Esophagus muscularis mucosa (tissue), 4 donors: ENCODE data around the gene LMOD1. TPM values are rescaled to one million over a fixed set of nuclear protein-coding genes. Genes with fewer than 3 reads are reported as not detected.

Experiments
- DNase-seq: peaks from one replicate; pipeline ENCODE4 v3.0.0-alpha.2; 2017; ENCODE audit errors: extremely low spot score
- H3K27ac ChIP-seq, 4 donors: fragments of 200-600 bp; sonication (generic); replicated peaks in 1 of 4; 1 replicate in 3 of 4; 2 replicates in 1 of 4; pipeline ENCODE4 v1.5.1; 2016 to 2019; ENCODE audit warnings: mild to moderate bottlenecking in 1 of 4
- H3K27me3 ChIP-seq, 4 donors: fragments of 200-600 bp; sonication (generic); one replicate each; pipeline versions ENCODE4 v1.5.1 to v1.6.0; 2016 to 2019
- H3K36me3 ChIP-seq, 4 donors: fragments of 200-600 bp; sonication (generic); one replicate each; pipeline ENCODE4 v1.5.1; 2016 to 2019
- H3K4me1 ChIP-seq, 4 donors: fragments of 200-600 bp; sonication (generic); one replicate each; pipeline ENCODE4 v1.5.1; 2016 to 2019
- H3K4me3 ChIP-seq, 4 donors: fragments of 200-600 bp; sonication (generic); 1 replicate in 2 of 4; 2 replicates in 2 of 4; pipeline ENCODE4 v1.5.1; 2016 to 2019; ENCODE audit warnings: mild to moderate bottlenecking in 4 of 4, moderate library complexity in 1 of 4
- H3K9me3 ChIP-seq, 4 donors: fragments of 200-600 bp; sonication (generic); 1 replicate in 3 of 4; 2 replicates in 1 of 4; pipeline ENCODE4 v1.5.1; 2016 to 2019
- CTCF ChIP-seq, 3 experiments: fragments of 200-600 bp in 2 of 3; fragments of 450-650 bp in 1 of 3; sonication (generic) in 2 of 3; IDR thresholded peaks; one replicate each; pipeline ENCODE4 v1.5.1; 2017 to 2019; ENCODE audit warnings: antibody characterized with exemption in 3 of 3, mild to moderate bottlenecking in 2 of 3, moderate library complexity in 1 of 3
- EP300 ChIP-seq: sonication (generic); formaldehyde crosslinking; IDR thresholded peaks from one replicate; pipeline ENCODE4 v1.6.1; 2017; ENCODE audit warnings: antibody characterized with exemption
- POLR2A ChIP-seq: fragments of 450-650 bp; IDR thresholded peaks from one replicate; pipeline ENCODE4 v1.6.1; 2017; ENCODE audit warnings: antibody characterized with exemption, moderate library complexity, mild to moderate bottlenecking, low read depth
- POLR2AphosphoS5 ChIP-seq, 2 donors: sonication (generic); formaldehyde crosslinking; IDR thresholded peaks; one replicate each; pipeline ENCODE4 v1.6.1; 2017; ENCODE audit warnings: antibody characterized with exemption in 2 of 2
- WGBS: methylation state at CpG from one replicate; pipeline ENCODE4 v1.1.5; 2018; 5-methylcytosine and 5-hydroxymethylcytosine counted together
- intact Hi-C: fragments of 100-400 bp; cut with DNase I; formaldehyde crosslinking; loops from one replicate; pipeline ENCODE4 v1.15.1; 2023
- total RNA-seq, 4 donors: library from RNA; depleted of rRNA; stranded (reverse); fragments of >200 nt; gene quantifications; one replicate each; pipeline versions ENCODE4 v1.1.0 to v1.2.1, GENCODE V29; 2016

LMOD1 gene
- total RNA-seq, 4 donors from 2014 or later, result 1,021 to 1,618 (median 1,290) TPM

DNA sequence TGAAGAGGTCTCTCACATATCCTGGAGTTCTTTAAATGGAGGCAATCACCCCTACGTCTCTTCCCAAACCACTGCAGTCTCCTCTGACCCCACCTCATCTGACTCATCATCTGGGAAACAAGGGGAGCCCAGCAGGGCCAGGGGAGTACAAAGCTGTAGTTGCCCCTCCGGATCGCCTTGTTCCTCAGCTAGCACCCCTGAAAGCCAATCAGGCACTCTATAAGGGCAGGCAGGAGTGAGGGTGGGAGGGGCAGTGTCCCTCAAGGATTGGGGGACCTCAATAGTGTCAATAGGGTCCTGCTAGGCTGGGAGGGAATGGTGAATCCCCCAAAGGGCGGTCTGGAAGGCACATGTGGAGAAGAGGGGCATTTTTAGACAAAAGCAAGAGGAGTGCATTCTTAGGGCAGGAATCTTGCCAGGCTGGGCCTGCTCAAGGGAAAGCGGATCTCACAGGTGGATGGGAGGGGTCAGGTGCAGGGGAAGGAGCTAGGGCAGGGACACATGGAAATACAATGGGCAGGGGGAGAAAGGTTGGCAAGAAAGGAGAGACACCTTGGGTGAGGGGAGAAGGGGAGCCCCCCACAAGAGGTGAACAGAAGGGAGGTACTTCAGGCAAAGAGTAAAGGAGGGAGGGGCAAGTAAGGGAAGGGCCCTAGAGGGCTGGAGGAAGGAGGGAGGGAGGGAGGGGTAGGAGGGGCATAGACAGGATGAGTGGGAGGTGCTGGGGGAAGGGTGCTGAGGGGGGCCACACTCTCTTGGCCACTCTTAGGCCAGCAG lies 51.8 kb downstream of the LMOD1 start:
- DNase-seq, result no peak
- Histone ChIP-seq H3K36me3 (peaks cover 2 to 38% (median 29%) of the 10 kb centered on the region in 4 donors), H3K4me1 (peaks cover 23 to 100% (median 97%) of the 10 kb centered on the region in 4 donors)

GRCh38 chr1:201893431-201893830 lies 52.9 kb downstream of the LMOD1 start:
- peaks cover 23 to 99% (median 96%) of the 10 kb centered on the region in 4 donors for H3K4me1 ChIP-seq
- H3K27me3 ChIP-seq, result no peaks in the 10 kb centered on the region
- DNase-seq, result no peak
- peak overlapping the region; percentile 89 to 95 (median 92) for H3K27ac ChIP-seq
- 51% methylated on average over 3 of the region's 3 CpGs for WGBS
- TF ChIP-seq POLR2AphosphoS5 (IDR thresholded peaks at IDR 0.05), result peak in 1 of 2 donors; percentile 53
- no peak for TF ChIP-seq POLR2A
- no peak for TF ChIP-seq CTCF (IDR thresholded peaks at IDR 0.05)
- no peak for TF ChIP-seq EP300
- H3K36me3 ChIP-seq, result peaks cover 0 to 27% (median 22%) of the 10 kb centered on the region in 4 donors
- H3K9me3 ChIP-seq, result no peaks in the 10 kb centered on the region
- intact Hi-C loops, result no loop called here
- no peak overlapping the region for H3K4me3 ChIP-seq

More for the DNA sequence above, 51.8 kb downstream of the LMOD1 start:
- H3K4me3 ChIP-seq, result no peak overlapping the region
- intact Hi-C loops, result no loop called here
- peak overlapping the region; percentile 89 to 95 (median 92) for H3K27ac ChIP-seq
- H3K27me3 ChIP-seq, result no peaks in the 10 kb centered on the region
- WGBS, result 67% methylated on average over 5 of the region's 5 CpGs
- TF ChIP-seq POLR2AphosphoS5 (IDR thresholded peaks at IDR 0.05) (peak; percentile 13 to 66), EP300 (no peak), POLR2A (no peak)
- H3K9me3 ChIP-seq, result no peaks in the 10 kb centered on the region

DNA sequence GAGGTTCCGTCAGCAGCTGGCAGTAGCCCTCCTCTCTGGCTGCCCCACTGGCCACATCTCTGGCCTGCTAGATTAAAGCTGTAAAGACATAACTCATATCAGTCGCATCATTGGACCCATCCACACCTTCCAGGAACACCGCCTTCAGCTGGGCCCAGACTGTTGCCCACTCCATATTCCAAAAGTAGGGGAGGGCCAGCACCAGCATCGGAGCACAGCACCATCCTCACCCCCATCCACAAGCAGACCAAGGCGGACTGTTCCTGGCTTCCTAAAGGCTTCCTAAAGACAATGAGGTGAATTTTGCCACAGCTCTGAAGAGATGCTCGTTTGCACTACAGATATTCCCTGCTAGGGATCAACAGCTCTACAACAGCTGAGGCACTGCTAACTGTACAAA lies 54.1 kb downstream of the LMOD1 start:
- H3K4me1 ChIP-seq, result peaks cover 25 to 94% (median 93%) of the 10 kb centered on the region in 4 donors
- peak overlapping the region; percentile 89 to 95 (median 92) for H3K27ac ChIP-seq
- WGBS, result 49% methylated on average over 4 of the region's 6 CpGs
- H3K9me3 ChIP-seq, result no peaks in the 10 kb centered on the region
- no peaks in the 10 kb centered on the region for H3K27me3 ChIP-seq
- no peak overlapping the region for H3K4me3 ChIP-seq
- peaks cover 0 to 15% (median 14%) of the 10 kb centered on the region in 4 donors for H3K36me3 ChIP-seq
- no peak for DNase-seq
- intact Hi-C loops, result no loop called here
- peak in 1 of 2 donors; percentile 7 for TF ChIP-seq POLR2AphosphoS5 (IDR thresholded peaks at IDR 0.05)
- TF ChIP-seq EP300, result no peak

DNA sequence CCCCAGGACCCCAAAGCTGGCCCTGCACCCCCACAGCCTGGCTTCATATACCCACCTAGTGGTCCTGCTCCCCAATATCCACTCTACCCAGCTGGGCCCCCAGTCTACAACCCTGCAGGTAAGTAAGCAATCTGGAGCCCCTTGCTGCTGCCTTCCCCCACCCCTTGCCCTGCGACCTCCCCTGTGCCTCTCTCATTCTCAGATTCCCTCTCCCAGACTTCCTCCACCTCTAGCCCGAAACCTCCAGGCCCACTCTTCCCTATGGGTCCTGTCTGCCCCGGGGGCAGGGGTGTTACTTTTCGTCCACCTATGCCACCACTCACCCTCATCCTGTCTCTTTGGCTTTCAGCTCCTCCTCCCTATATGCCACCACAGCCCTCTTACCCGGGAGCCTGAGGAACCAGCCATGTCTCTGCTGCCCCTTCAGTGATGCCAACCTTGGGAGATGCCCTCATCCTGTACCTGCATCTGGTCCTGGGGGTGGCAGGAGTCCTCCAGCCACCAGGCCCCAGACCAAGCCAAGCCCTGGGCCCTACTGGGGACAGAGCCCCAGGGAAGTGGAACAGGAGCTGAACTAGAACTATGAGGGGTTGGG lies 54.8 kb downstream of the LMOD1 start:
- intact Hi-C loops, result no loop called here
- Histone ChIP-seq H3K9me3 (no peaks in the 10 kb centered on the region), H3K4me1 (peaks cover 25 to 87% (median 87%) of the 10 kb centered on the region in 4 donors), H3K27me3 (no peaks in the 10 kb centered on the region), H3K4me3 (no peak overlapping the region), H3K27ac (peak overlapping the region; percentile 89 to 95 (median 92)), H3K36me3 (peaks cover 0 to 14% (median 9%) of the 10 kb centered on the region in 4 donors)
- peak in 1 of 2 donors; percentile 55 for TF ChIP-seq POLR2AphosphoS5 (IDR thresholded peaks at IDR 0.05)
- no peak for TF ChIP-seq CTCF (IDR thresholded peaks at IDR 0.05)
- 79% methylated on average over 5 of the region's 5 CpGs for WGBS
- DNase-seq, result no peak

GRCh38 chr1:201890806-201891450 lies 55.4 kb downstream of the LMOD1 start:
- Histone ChIP-seq H3K27me3 (no peaks in the 10 kb centered on the region), H3K9me3 (no peaks in the 10 kb centered on the region), H3K27ac (peak overlapping the region; percentile 86 to 95 (median 92)), H3K4me1 (peaks cover 19 to 85% (median 81%) of the 10 kb centered on the region in 4 donors), H3K36me3 (peaks cover 0 to 14% (median 7%) of the 10 kb centered on the region in 4 donors), H3K4me3 (no peak overlapping the region)
- intact Hi-C loops, result no loop called here
- DNase-seq, result no peak
- 65% methylated on average over 2 of the region's 3 CpGs for WGBS
- TF ChIP-seq CTCF (IDR thresholded peaks at IDR 0.05) (no peak), EP300 (no peak), POLR2AphosphoS5 (IDR thresholded peaks at IDR 0.05) (peak; percentile 31 to 91), POLR2A (no peak)
